Liver (tissue), 9 donors: ENCODE results near the gene SERINC5. TPM values are rescaled to one million over a fixed set of nuclear protein-coding genes. Genes with fewer than 3 reads are reported as not detected.

ENCODE experiments used
- DNase-seq: peaks from one replicate; pipeline ENCODE4 v3.0.0-alpha.2; 2017; ENCODE audit warnings: low spot score
- H3K27ac ChIP-seq, 2 donors: one replicate each; pipeline ENCODE4 v1.7.0; 2013; ENCODE audit warnings: inconsistent platforms in 2 of 2, low read length in 2 of 2, control low read depth in 1 of 2, low read depth in 1 of 2, mild to moderate bottlenecking in 1 of 2
- H3K27me3 ChIP-seq, 4 donors: one replicate each; pipeline versions ENCODE4 v1.6.1 to v1.7.0; 2013; ENCODE audit warnings: low read length in 3 of 4, inconsistent platforms in 1 of 4, mild to moderate bottlenecking in 1 of 4, moderate library complexity in 1 of 4; ENCODE audit not compliant: control insufficient read depth in 4 of 4, insufficient read depth in 4 of 4
- H3K36me3 ChIP-seq, 4 donors: one replicate each; pipeline versions ENCODE4 v1.6.1 to v1.7.0; 2013; ENCODE audit warnings: low read length in 3 of 4, mild to moderate bottlenecking in 3 of 4, low read depth in 1 of 4, moderate library complexity in 1 of 4; ENCODE audit not compliant: control insufficient read depth in 4 of 4, insufficient read depth in 3 of 4
- H3K4me1 ChIP-seq, 4 donors: one replicate each; pipeline versions ENCODE4 v1.6.1 to v1.7.0; 2013; ENCODE audit warnings: low read length in 3 of 4, mild to moderate bottlenecking in 3 of 4, moderate library complexity in 1 of 4; ENCODE audit not compliant: control insufficient read depth in 4 of 4, insufficient read depth in 4 of 4
- H3K4me3 ChIP-seq, 3 donors: one replicate each; pipeline versions ENCODE4 v1.6.1 to v1.7.0; 2013; ENCODE audit warnings: low read length in 3 of 3, control low read depth in 1 of 3, low read depth in 1 of 3, mild to moderate bottlenecking in 1 of 3
- H3K9ac ChIP-seq, 2 donors: one replicate each; pipeline ENCODE4 v1.7.0; 2013; ENCODE audit warnings: low read length in 2 of 2, mild to moderate bottlenecking in 2 of 2, moderate library complexity in 2 of 2, control low read depth in 1 of 2, low read depth in 1 of 2
- H3K9me3 ChIP-seq, 4 donors: one replicate each; pipeline versions ENCODE4 v1.6.1 to v1.7.0; 2013; ENCODE audit warnings: low read length in 3 of 4; ENCODE audit not compliant: control insufficient read depth in 4 of 4
- ATF3 ChIP-seq: IDR thresholded peaks from 2 replicates; pipeline ENCODE4 v1.6.1; 2016; ENCODE audit warnings: antibody characterized with exemption
- CTCF ChIP-seq: fragments of 150-350 bp; IDR thresholded peaks from 2 replicates; pipeline ENCODE4 v1.5.1; 2017; ENCODE audit warnings: improper control_type of control experiment, low read depth, low read length; ENCODE audit not compliant: missing input control
- EGR1 ChIP-seq, 2 donors: IDR thresholded peaks; 2 replicates each; pipeline ENCODE4 v1.6.1; 2016 to 2018; ENCODE audit warnings: antibody characterized with exemption in 2 of 2, low read depth in 2 of 2
- FOXA1 ChIP-seq: IDR thresholded peaks from 2 replicates; pipeline ENCODE4 v1.6.1; 2016; ENCODE audit warnings: antibody characterized with exemption
- FOXA2 ChIP-seq: IDR thresholded peaks from 2 replicates; pipeline ENCODE4 v1.6.1; 2016; ENCODE audit warnings: antibody characterized with exemption
- GABPA ChIP-seq, 2 donors: IDR thresholded peaks in 1 of 2; conservative IDR thresholded peaks in 1 of 2; 2 replicates each; pipeline ENCODE4 v1.6.1; 2016; ENCODE audit warnings: antibody characterized with exemption in 2 of 2, mild to moderate bottlenecking in 1 of 2, moderate library complexity in 1 of 2
- HNF4A ChIP-seq, 2 donors: conservative IDR thresholded peaks; 2 replicates each; pipeline ENCODE4 v1.6.1; 2016; ENCODE audit warnings: antibody characterized with exemption in 2 of 2, mild to moderate bottlenecking in 2 of 2
- HNF4G ChIP-seq: IDR thresholded peaks from 2 replicates; pipeline ENCODE4 v1.6.1; 2016; ENCODE audit warnings: antibody characterized with exemption
- JUND ChIP-seq, 2 donors: IDR thresholded peaks; 2 replicates each; pipeline ENCODE4 v1.6.1; 2016; ENCODE audit warnings: antibody characterized with exemption in 2 of 2
- MAX ChIP-seq: IDR thresholded peaks from 2 replicates; pipeline ENCODE4 v1.6.1; 2016; ENCODE audit warnings: antibody characterized with exemption
- NR2F2 ChIP-seq: IDR thresholded peaks from 2 replicates; pipeline ENCODE4 v1.6.1; 2016; ENCODE audit warnings: antibody characterized with exemption
- RAD21 ChIP-seq, 2 donors: IDR thresholded peaks; 2 replicates each; pipeline ENCODE4 v1.6.1; 2016; ENCODE audit warnings: antibody characterized with exemption in 2 of 2, mild to moderate bottlenecking in 2 of 2
- REST ChIP-seq: IDR thresholded peaks from 2 replicates; pipeline ENCODE4 v1.6.1; 2016; ENCODE audit warnings: antibody characterized with exemption, mild to moderate bottlenecking
- RXRA ChIP-seq, 2 donors: IDR thresholded peaks; 2 replicates each; pipeline ENCODE4 v1.6.1; 2017 to 2018; ENCODE audit warnings: antibody characterized with exemption in 2 of 2, mild to moderate bottlenecking in 1 of 2
- SP1 ChIP-seq: IDR thresholded peaks from 2 replicates; pipeline ENCODE4 v1.6.1; 2018; ENCODE audit warnings: antibody characterized with exemption, mild to moderate bottlenecking
- TAF1 ChIP-seq: conservative IDR thresholded peaks from 2 replicates; pipeline ENCODE4 v1.6.1; 2016; ENCODE audit warnings: antibody characterized with exemption, mild to moderate bottlenecking
- YY1 ChIP-seq: IDR thresholded peaks from 2 replicates; pipeline ENCODE4 v1.6.1; 2016; ENCODE audit warnings: antibody characterized with exemption, mild to moderate bottlenecking
- ZBTB33 ChIP-seq: IDR thresholded peaks from 2 replicates; pipeline ENCODE4 v1.6.1; 2016; ENCODE audit warnings: antibody characterized with exemption
- WGBS: extraction: QIAGEN DNeasy Blood & Tissue Kit; methylation state at CpG from one replicate; pipeline ENCODE4 v1.1.7; 2013; 5-methylcytosine and 5-hydroxymethylcytosine counted together
- polyA plus RNA-seq, 2 donors: library from polyadenylated mRNA; stranded (reverse) in 1 of 2; unstranded in 1 of 2; fragments of 200-250 nt in 1 of 2; fragments of >200 nt in 1 of 2; fragmentation: Nextera tagmentation in 1 of 2; extraction: Ambion mirVana in 1 of 2; gene quantifications; one replicate each; pipeline versions ENCODE4 v1.2.1 to v1.2.3, GENCODE V29; 2013 to 2015
- total RNA-seq, 2 donors: library from RNA; depleted of rRNA; stranded (reverse); fragments of >200 nt; gene quantifications; one replicate each; pipeline ENCODE4 v1.2.3, GENCODE V29; 2014
- donor health status: healthy.
- donor health status: healthy.
- donor health status: healthy.
- donor health status: healthy.
- donor health status: healthy.

SERINC5 gene
- total and polyA plus RNA-seq, 4 donors: 22.2 to 82.3 (median 32.0) TPM

- DNase-seq: no peak
- Histone ChIP-seq H3K9me3 (no peaks in the 10 kb centered on the region), H3K36me3 (no peaks in the 10 kb centered on the region)
Measured at GRCh38 chr5:80277191-80277590, 21.3 kb upstream of the SERINC5 start.

GRCh38 chr5:80276186-80276585 lies 20.3 kb upstream of the SERINC5 start:
- Histone ChIP-seq H3K27me3 (no peaks in the 10 kb centered on the region), H3K9me3 (no peaks in the 10 kb centered on the region), H3K36me3 (no peaks in the 10 kb centered on the region), H3K4me3 (no peak overlapping the region), H3K27ac (no peak overlapping the region), H3K4me1 (no peaks in the 10 kb centered on the region), H3K9ac (no peak overlapping the region)
- DNase-seq: no peak
- TF ChIP-seq CTCF (no peak), MAX (no peak), YY1 (no peak), ZBTB33 (no peak), HNF4G (no peak), REST (no peak), FOXA2 (no peak), SP1 (no peak), RXRA (IDR thresholded peaks at IDR 0.05) (no peak), FOXA1 (no peak), HNF4A (conservative IDR thresholded peaks at IDR 0.05) (no peak), NR2F2 (no peak), TAF1 (no peak), JUND (IDR thresholded peaks at IDR 0.05) (no peak), GABPA (IDR thresholded peaks at IDR 0.05 in 1 of 2, conservative IDR thresholded peaks at IDR 0.05 in 1 of 2) (no peak), EGR1 (IDR thresholded peaks at IDR 0.05; ENCODE audit: low read depth in 2 of 2) (no peak), ATF3 (no peak)

More at GRCh38 chr5:80277191-80277590, 21.3 kb upstream of the SERINC5 start:
- no peaks in the 10 kb centered on the region for H3K27me3 ChIP-seq
- 81% methylated on average over 2 of the region's 2 CpGs for WGBS
- H3K27ac ChIP-seq: no peak overlapping the region
- no peak overlapping the region for H3K4me3 ChIP-seq
- no peaks in the 10 kb centered on the region for H3K4me1 ChIP-seq
- H3K9ac ChIP-seq: no peak overlapping the region
- no peak for TF ChIP-seq MAX
- TF ChIP-seq FOXA2: no peak
- no peak for TF ChIP-seq TAF1
- TF ChIP-seq FOXA1: no peak
- no peak for TF ChIP-seq YY1
- no peak for TF ChIP-seq RAD21 (IDR thresholded peaks at IDR 0.05)
